Measurements from ENCODE around the gene RAMAC. TPM values are rescaled to one million over a fixed set of nuclear protein-coding genes. Genes with fewer than 3 reads are reported as not detected.
"Not testable (repeated sequence)": the region's sequence is repeated elsewhere in the genome, so short reads cannot be mapped to it uniquely, and the experiment has no call there.

The RAMAC gene
- total RNA-seq: 10 to 100 TPM; 15.6 to 28.6 TPM
- 10 to 100 TPM; 18.1 to 23.4 TPM for polyA plus RNA-seq
- long read RNA-seq, donor 1, transcript RAMAC-201 (4 exons, 1,568 nt): major isoform, 38 of 38 reads
- long read RNA-seq, donor 1, partial matches to known transcripts: 0 of 38 reads
- long read RNA-seq, donor 1, other reads (novel, unspliced or antisense): 0 of 38 reads
- long read RNA-seq, donor 2, transcript RAMAC-201 (4 exons, 1,568 nt): major isoform, 10 of 10 reads
- long read RNA-seq, donor 2, partial matches to known transcripts: 0 of 10 reads
- long read RNA-seq, donor 2, other reads (novel, unspliced or antisense): 0 of 10 reads
- long read RNA-seq, donor 3, transcript RAMAC-201 (4 exons, 1,568 nt): major isoform, 17 of 24 reads
- long read RNA-seq, donor 3, partial matches to known transcripts: 7 of 24 reads
- long read RNA-seq, donor 3, other reads (novel, unspliced or antisense): 0 of 24 reads
- long read RNA-seq, donor 4, transcript RAMAC-201 (4 exons, 1,568 nt): major isoform, 5 of 5 reads
- long read RNA-seq, donor 4, partial matches to known transcripts: 0 of 5 reads
- long read RNA-seq, donor 4, other reads (novel, unspliced or antisense): 0 of 5 reads
- long read RNA-seq, donor 5, transcript RAMAC-201 (4 exons, 1,568 nt): major isoform, 30 of 30 reads
- long read RNA-seq, donor 5, partial matches to known transcripts: 0 of 30 reads
- long read RNA-seq, donor 5, other reads (novel, unspliced or antisense): 0 of 30 reads

- peak; percentile 94 for ATAC-seq (ENCODE audit: insufficient read depth, low FRiP score)
- TF ChIP-seq, protein P1, sequence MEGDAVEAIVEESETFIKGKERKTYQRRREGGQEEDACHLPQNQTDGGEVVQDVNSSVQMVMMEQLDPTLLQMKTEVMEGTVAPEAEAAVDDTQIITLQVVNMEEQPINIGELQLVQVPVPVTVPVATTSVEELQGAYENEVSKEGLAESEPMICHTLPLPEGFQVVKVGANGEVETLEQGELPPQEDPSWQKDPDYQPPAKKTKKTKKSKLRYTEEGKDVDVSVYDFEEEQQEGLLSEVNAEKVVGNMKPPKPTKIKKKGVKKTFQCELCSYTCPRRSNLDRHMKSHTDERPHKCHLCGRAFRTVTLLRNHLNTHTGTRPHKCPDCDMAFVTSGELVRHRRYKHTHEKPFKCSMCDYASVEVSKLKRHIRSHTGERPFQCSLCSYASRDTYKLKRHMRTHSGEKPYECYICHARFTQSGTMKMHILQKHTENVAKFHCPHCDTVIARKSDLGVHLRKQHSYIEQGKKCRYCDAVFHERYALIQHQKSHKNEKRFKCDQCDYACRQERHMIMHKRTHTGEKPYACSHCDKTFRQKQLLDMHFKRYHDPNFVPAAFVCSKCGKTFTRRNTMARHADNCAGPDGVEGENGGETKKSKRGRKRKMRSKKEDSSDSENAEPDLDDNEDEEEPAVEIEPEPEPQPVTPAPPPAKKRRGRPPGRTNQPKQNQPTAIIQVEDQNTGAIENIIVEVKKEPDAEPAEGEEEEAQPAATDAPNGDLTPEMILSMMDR (IDR thresholded peaks at IDR 0.05; ENCODE audit: control extremely low read depth, extremely low read depth): no peak
- Histone ChIP-seq H3K27me3 (ENCODE audit: control insufficient read depth in 3 of 3, insufficient read depth in 3 of 3, low read length in 2 of 3) (no peaks in the 10 kb centered on the region), H3K4me3 (peak within 1 kb of the TSS; percentile 94), H3K9ac (ENCODE audit: insufficient read depth in 1 of 2, low read length in 2 of 2) (peak within 1 kb of the TSS; percentile 82 to 96), H3K36me3 (ENCODE audit: control insufficient read depth in 4 of 4, insufficient read depth in 4 of 4, low read length in 4 of 4) (peaks cover 0 to 7% (median 3%) of the 10 kb centered on the region in 4 donors), H3K4me1 (ENCODE audit: control insufficient read depth in 5 of 5, insufficient read depth in 5 of 5, low read length in 5 of 5) (peaks cover 0 to 15% (median 3%) of the 10 kb centered on the region in 5 donors), H3K9me3 (ENCODE audit: control insufficient read depth in 4 of 4, insufficient read depth in 3 of 4, low read length in 3 of 4) (no peaks in the 10 kb centered on the region), H3K27ac (ENCODE audit: low read depth in 1 of 2, low read length in 1 of 2) (peak within 1 kb of the TSS; percentile 55 to 71)
- 1 to 2% methylated on average over 41 to 45 of the region's 45 CpGs for WGBS, 2 donors
- peak; percentile 94 to 97 (median 97) for DNase-seq
These were observed at the start of gene RAMAC for GRCh38 chr15:82985688-82986441. Gene RAMAC, plus strand, starts transcription at chr15:82986210. Its CDS starts 2,809 bp downstream, at chr15:82989019.

- Histone ChIP-seq H3K36me3 (ENCODE audit: control insufficient read depth in 4 of 4, insufficient read depth in 4 of 4, low read length in 4 of 4) (no peaks in the 10 kb centered on the region), H3K4me3 (no peak overlapping the region), H3K4me1 (ENCODE audit: control insufficient read depth in 5 of 5, insufficient read depth in 5 of 5, low read length in 5 of 5) (peaks cover 0 to 8% (median 0%) of the 10 kb centered on the region in 5 donors), H3K27ac (ENCODE audit: low read depth in 1 of 2, low read length in 1 of 2) (no peak overlapping the region), H3K9ac (ENCODE audit: insufficient read depth in 1 of 2, low read length in 2 of 2) (no peak overlapping the region), H3K27me3 (ENCODE audit: control insufficient read depth in 3 of 3, insufficient read depth in 3 of 3, low read length in 2 of 3) (no peaks in the 10 kb centered on the region), H3K9me3 (ENCODE audit: control insufficient read depth in 4 of 4, insufficient read depth in 3 of 4, low read length in 3 of 4) (no peaks in the 10 kb centered on the region)
- WGBS, 2 donors: 73 to 81% methylated on average over 4 of the region's 4 CpGs
- ATAC-seq (ENCODE audit: insufficient read depth, low FRiP score) (no peak), DNase-seq (no peak)
- TF ChIP-seq, protein P1 (IDR thresholded peaks at IDR 0.05; ENCODE audit: control extremely low read depth, extremely low read depth): no peak
These were observed 48.9 kb upstream of the RAMAC start for GRCh38 chr15:82936966-82937711.

DNA sequence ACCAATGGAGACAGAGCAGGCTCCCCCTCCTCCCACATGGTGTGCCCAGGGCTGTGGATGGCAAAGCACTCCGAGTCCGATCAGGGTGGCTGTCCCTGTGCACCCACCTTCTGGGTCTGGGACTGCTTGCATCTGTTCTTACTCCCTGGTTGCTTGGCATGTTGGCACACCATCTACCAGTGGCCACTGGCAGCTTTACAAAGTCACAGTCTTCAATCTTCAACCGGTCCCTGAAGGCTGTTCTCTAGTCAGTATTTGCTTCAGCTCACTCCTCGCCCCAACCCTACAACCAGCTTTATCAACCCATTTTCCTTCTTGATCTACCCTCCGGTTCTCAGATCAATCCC lies 48.3 kb upstream of the RAMAC start:
- no peak overlapping the region for H3K9ac ChIP-seq (ENCODE audit: insufficient read depth in 1 of 2, low read length in 2 of 2)
- no peak overlapping the region for H3K4me3 ChIP-seq
- no peaks in the 10 kb centered on the region for H3K27me3 ChIP-seq (ENCODE audit: control insufficient read depth in 3 of 3, insufficient read depth in 3 of 3, low read length in 2 of 3)
- TF ChIP-seq, protein P1 (IDR thresholded peaks at IDR 0.05; ENCODE audit: control extremely low read depth, extremely low read depth): no peak
- no peaks in the 10 kb centered on the region for H3K9me3 ChIP-seq (ENCODE audit: control insufficient read depth in 4 of 4, insufficient read depth in 3 of 4, low read length in 3 of 4)
- no peaks in the 10 kb centered on the region for H3K36me3 ChIP-seq (ENCODE audit: control insufficient read depth in 4 of 4, insufficient read depth in 4 of 4, low read length in 4 of 4)
- H3K27ac ChIP-seq (ENCODE audit: low read depth in 1 of 2, low read length in 1 of 2): no peak overlapping the region
- no peak for ATAC-seq (ENCODE audit: insufficient read depth, low FRiP score)
- peaks cover 0 to 13% (median 0%) of the 10 kb centered on the region in 5 donors for H3K4me1 ChIP-seq (ENCODE audit: control insufficient read depth in 5 of 5, insufficient read depth in 5 of 5, low read length in 5 of 5)
- no peak for DNase-seq
- 93 to 95% methylated on average over 5 of the region's 5 CpGs for WGBS, 2 donors

DNA sequence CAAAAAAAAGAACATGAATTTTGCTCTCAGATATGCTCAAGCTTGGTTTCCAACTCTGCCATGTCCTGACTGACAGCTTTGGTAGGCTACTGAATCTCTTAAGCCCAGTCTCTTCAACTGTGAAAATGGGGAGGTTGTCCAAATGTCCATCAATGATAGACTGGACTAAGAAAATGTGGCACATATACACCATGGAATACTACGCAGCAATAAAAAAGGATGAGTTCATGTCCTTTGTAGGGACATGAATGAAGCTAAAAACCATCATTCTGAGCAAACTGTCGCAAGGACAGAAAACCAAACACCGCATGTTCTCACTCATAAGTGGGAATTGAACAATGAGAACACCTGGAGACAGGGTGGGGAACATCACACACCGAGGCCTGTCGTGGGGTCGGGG lies 46.3 kb upstream of the RAMAC start:
- H3K36me3 ChIP-seq (ENCODE audit: control insufficient read depth in 4 of 4, insufficient read depth in 4 of 4, low read length in 4 of 4); H3K9ac ChIP-seq (ENCODE audit: insufficient read depth in 1 of 2, low read length in 2 of 2); H3K4me3 ChIP-seq; H3K27me3 ChIP-seq (ENCODE audit: control insufficient read depth in 3 of 3, insufficient read depth in 3 of 3, low read length in 2 of 3); H3K9me3 ChIP-seq (ENCODE audit: control insufficient read depth in 4 of 4, insufficient read depth in 3 of 4, low read length in 3 of 4); DNase-seq; ATAC-seq (ENCODE audit: insufficient read depth, low FRiP score); H3K27ac ChIP-seq (ENCODE audit: low read depth in 1 of 2, low read length in 1 of 2): not testable (repeated sequence)
- peaks cover 0 to 13% (median 0%) of the 10 kb centered on the region in 5 donors for H3K4me1 ChIP-seq (ENCODE audit: control insufficient read depth in 5 of 5, insufficient read depth in 5 of 5, low read length in 5 of 5)
- WGBS, 2 donors: 94 to 97% methylated on average over 6 of the region's 6 CpGs

Measured in lung (tissue), 16 donors.